NK-92 (cell line): ENCODE data around the gene CADM1.

Experiments
- DNase-seq: peaks from one replicate; lab custom pipeline; 2025; ENCODE audit not compliant: unreplicated experiment; lab: John Stamatoyannopoulos, UW

CADM1 gene

GRCh38 chr11:115361025-115361424 lies 143.2 kb downstream of the CADM1 start:
- no peak for DNase-seq

GRCh38 chr11:115360186-115360824 lies 143.9 kb downstream of the CADM1 start:
- no peak for DNase-seq

- DNase-seq: no peak
Observed at GRCh38 chr11:115357066-115357465, 147.1 kb downstream of the CADM1 start.

GRCh38 chr11:115352805-115353485 lies 151.3 kb downstream of the CADM1 start:
- DNase-seq: no peak

- DNase-seq: no peak
Observed at GRCh38 chr11:115349335-115350017, 154.7 kb downstream of the CADM1 start.

GRCh38 chr11:115348416-115348815 lies 155.8 kb downstream of the CADM1 start:
- DNase-seq: no peak

- DNase-seq: no peak
Observed at GRCh38 chr11:115347106-115347505, 157.1 kb downstream of the CADM1 start.

GRCh38 chr11:115345840-115346239 lies 158.4 kb downstream of the CADM1 start:
- no peak for DNase-seq

GRCh38 chr11:115345361-115345760 lies 158.9 kb downstream of the CADM1 start:
- DNase-seq: no peak

- DNase-seq: no peak
Observed at GRCh38 chr11:115344846-115345245, 159.4 kb downstream of the CADM1 start.

GRCh38 chr11:115342142-115342541 lies 162.1 kb downstream of the CADM1 start:
- DNase-seq: no peak

- no peak for DNase-seq
Observed at GRCh38 chr11:115340874-115341273, 163.3 kb downstream of the CADM1 start.

GRCh38 chr11:115338476-115338875 lies 165.7 kb downstream of the CADM1 start:
- DNase-seq: no peak

- DNase-seq: no peak
Observed at GRCh38 chr11:115334932-115335788, 169.1 kb downstream of the CADM1 start.

- no peak for DNase-seq
Observed at GRCh38 chr11:115333949-115334348, 170.3 kb downstream of the CADM1 start.

GRCh38 chr11:115333121-115333520 lies 171.1 kb downstream of the CADM1 start:
- no peak for DNase-seq

GRCh38 chr11:115330684-115331482 lies 173.3 kb downstream of the CADM1 start:
- no peak for DNase-seq

GRCh38 chr11:115326526-115326925 lies 177.7 kb downstream of the CADM1 start:
- no peak for DNase-seq

GRCh38 chr11:115325523-115325922 lies 178.7 kb downstream of the CADM1 start:
- DNase-seq: no peak
